ENCODE measurements around the gene DCBLD2.

The DCBLD2 gene

DNA sequence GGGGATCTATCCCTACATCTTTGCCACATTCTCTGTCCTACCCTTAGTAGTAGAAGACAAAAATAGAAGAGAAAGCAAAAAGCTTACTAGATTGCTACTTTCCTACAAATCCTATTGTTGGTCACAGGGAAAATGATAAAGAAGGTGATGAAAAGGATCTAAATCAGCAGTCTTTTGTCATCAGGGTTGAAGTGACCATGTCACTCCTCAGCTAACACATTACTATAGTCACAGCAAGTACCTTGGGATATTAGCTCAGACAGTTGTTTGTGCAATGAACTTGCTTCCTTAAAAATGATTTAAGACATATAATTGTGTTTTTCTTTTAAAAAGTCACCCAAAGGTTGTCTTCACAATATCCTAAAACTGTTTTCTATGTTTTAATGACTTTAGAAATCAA, 132.0 kb downstream of the DCBLD2 start:
- DNase-seq (ENCODE audit: low read depth, low spot score): no peak

DNA sequence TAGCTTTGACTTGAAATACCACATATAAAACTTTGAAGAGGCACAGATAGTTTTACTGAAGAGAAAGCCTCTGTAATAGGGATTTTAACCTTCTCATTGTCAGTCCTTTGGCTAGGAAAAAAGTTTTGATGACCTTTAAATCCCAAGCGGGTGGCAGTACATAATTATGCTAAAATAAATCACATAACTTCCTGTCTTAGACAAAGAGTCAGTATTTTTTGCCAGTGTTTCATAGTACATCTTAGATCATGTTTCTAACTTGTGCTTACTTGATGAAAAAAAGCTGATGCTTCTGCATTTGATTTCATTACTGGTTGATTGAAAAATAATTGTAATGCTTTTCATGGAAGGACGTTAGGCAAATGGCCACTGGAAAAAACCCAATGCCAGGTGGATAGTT, 132.5 kb downstream of the DCBLD2 start:
- no peak for DNase-seq (ENCODE audit: low read depth, low spot score)

DNA sequence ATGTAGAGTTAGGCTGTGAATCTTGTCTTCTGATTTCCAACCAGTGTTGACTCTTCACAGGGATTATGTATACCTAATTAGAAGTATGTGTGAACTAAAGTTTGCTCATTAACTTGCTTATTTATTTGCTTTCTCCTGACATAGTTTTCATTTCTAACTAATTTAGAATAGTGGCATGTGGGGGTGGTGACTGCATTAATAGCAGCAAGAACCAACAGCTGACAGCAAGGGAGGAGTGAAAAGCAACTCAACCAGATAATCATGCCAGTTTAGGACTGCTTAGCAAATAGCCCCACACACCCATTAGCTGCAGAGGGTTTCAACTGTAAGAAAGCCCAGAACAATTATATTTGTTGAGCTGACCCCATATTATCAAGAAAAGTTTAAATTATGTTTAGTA, 134.6 kb downstream of the DCBLD2 start:
- DNase-seq (ENCODE audit: low read depth, low spot score): no peak

DNA sequence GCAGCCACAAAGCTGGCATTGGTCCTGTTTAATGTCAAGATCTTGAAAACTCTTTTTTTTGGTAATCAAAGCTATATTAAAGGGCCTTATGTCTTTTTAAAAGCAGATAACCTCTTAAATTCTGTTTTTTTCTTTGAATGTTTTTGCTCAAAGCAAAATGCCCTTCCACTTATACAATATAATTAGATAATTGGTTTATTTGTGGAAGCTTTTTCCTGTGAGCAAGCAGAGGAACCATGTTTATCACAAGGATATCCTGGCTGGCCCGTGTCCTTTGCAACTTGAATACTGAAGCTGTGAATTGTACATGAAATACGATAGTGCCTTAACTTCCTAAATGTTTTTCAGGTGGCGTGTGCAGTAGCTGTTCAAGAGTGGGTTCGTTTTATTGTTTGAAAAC, 135.8 kb downstream of the DCBLD2 start:
- DNase-seq (ENCODE audit: low read depth, low spot score): no peak

- no peak for DNase-seq (ENCODE audit: low read depth, low spot score)
Observed at GRCh38 chr3:98764472-98764884, 137.0 kb downstream of the DCBLD2 start.

DNA sequence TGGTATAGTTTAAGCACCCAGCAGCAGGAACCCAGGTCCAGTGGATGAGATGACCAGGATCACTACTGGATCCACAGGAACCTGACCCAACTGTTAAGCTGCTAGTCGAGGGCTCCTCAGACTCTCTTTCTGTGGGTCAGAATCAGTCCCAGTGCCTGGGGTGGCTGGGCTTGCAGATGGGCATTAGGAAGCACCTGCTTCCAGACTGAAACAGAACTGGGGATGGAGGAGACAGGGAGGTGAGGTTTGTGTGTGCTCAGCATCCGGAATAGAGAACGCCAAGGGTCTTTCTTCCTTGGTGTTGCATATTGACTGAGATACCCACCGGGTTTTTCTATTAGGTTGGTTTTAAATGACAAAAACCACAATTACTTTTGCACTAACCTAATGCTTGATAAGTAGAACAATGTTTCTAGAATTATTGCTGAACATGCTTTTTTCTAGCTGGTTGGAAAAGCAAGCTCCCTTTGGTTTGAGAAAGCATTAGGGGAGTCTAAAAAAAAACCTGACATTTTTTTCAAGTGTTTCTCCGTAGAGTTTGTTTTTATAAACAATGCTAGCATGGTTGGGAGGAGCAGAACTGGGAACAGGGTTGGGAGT, 137.6 kb downstream of the DCBLD2 start:
- no peak for DNase-seq (ENCODE audit: low read depth, low spot score)

DNA sequence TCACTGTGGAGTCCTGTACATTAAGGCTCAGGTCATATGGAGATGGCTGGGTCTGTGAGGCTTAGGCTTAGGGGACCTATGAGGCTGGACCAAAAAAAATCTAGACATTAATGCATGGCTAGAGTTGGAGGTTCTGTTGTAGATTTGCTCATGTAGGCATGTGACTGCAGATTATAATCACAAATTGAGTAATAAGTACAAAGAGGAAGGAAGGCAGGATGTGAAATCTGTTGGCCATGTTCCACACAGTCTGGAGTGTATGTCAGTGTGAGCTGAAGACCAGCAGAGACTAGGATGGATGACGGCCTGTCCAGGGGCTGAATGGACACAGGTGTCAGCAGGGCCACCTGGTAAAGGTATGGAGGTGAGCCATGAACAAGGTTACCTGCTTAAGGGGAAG, 138.4 kb downstream of the DCBLD2 start, which contains the start of gene ST3GAL6:
Gene ST3GAL6, plus strand, starts transcription at position 265 of the 400 bp plus-strand sequence. CDS start 5,101 bp downstream, outside the sequence.
- no peak for DNase-seq (ENCODE audit: low read depth, low spot score)

DNA sequence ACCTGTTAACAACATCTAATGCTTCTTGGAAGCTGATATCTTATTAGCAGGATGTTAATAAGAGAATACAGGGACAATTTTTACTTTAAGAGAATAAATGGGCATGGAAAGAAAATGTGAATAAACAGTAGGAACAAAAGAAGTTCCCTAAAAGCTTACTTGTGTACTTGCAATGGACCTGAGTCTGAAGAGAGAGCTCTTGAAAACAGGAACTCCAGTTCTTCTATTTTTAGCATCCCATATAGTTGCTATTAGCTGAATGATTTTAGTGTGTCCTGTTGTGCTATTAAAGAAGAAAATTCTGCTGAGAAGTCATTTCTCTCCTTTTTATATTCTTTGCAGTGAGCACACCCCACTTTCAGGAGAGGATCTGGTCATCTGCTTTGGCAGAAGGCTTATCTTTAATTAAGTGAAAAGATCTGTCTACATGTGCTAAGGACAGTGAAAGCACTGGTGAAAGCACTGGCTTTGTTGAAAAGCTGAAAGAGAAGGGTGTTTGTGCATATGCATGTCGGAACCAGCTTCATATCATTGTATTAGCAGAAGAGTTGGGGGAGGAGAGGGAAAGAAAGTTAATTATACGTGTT, 139.8 kb downstream of the DCBLD2 start:
- DNase-seq (ENCODE audit: low read depth, low spot score): no peak

DNA sequence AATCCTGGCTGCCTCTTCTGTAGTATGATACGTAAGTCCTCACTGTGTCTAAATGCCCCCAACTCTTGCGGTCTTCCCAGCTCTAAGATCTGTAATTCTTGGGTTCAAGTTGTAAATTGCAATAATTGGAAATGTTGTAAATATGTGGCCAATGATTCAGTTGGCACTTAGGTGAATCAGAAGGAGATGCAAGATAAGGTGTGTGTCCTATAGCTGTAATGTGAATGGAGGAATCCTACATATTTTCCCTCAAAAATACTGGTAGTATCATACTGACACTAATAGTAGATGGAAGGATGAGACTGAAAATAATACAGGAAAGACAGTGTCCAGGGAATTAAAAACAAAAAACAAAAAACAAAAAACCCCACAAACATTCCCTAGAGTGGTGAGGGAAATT, 141.9 kb downstream of the DCBLD2 start:
- no peak for DNase-seq (ENCODE audit: low read depth, low spot score)

DNA sequence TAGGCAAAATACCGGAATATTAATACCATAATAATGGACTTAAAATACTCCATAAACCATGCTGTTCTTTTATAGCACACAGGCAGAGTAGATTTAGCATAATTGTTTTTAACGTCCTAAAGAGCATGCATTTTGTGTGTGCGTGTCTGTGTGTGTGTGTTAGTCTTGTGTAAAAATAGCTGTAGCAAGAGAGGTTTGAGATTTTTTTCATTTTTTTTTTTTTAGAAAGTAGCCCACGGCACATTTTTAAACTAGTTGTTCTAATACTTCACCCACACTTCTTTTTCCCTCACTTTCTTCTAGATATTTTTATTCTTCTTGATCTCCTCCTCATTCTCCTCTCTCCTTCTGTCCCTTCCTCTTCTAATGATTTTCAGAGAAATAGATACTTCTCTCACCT, 145.9 kb downstream of the DCBLD2 start:
- no peak for DNase-seq (ENCODE audit: low read depth, low spot score)

DNA sequence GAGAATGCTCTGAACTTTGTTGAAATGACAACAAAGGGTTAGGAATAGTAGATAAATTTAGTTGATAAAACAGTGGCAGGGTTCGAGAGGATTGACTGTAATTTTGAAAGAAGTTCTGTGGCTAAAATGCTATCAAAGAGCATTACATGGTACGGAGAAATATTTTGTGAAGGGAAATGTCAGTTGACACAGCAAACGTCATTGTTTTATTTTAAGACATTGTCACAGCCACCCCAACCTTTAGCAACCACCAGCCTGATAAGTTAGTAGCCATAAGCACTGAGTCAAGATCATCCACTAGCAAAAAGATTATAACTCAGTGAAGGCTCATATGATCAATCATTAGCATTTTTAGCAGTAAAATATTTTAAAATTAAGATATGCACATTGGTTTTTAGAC, 147.0 kb downstream of the DCBLD2 start:
- DNase-seq (ENCODE audit: low read depth, low spot score): no peak

- DNase-seq (ENCODE audit: low read depth, low spot score): no peak
Observed at GRCh38 chr3:98750276-98750919, 151.1 kb downstream of the DCBLD2 start.

- no peak for DNase-seq (ENCODE audit: low read depth, low spot score)
Observed at GRCh38 chr3:98746882-98747281, 154.6 kb downstream of the DCBLD2 start.

DNA sequence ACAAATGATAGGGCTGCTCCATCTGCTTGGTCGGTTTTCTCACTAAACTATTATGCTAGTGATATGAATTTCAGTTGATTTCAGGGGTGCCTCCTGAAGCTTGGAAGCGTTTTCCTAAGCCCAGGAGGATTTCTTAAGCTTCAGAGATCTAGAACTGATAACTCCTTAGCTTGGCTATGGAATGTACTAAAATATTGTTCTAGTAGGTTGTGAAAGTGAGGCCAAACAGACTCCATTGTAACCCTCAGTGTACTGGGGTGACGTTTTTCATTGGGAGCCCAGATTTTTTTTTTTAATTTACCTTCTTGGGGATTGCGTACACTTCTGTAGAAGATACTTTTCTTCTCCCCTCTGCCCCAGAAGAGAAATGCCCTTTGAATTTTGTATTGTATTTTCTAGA, 155.4 kb downstream of the DCBLD2 start:
- DNase-seq (ENCODE audit: low read depth, low spot score): no peak

Data from activated naive CD8-positive, alpha-beta T cell treated with anti-CD3 and anti-CD28 coated beads, Interleukin-2, amount 50 U/mL, for 16 hours (primary cell).